SK-N-SH (cell line): Measurements from ENCODE around the gene ISCA1.

Source experiments
- CHD2 ChIP-seq: fragments of 150-350 bp; IDR thresholded peaks from 2 replicates; pipeline ENCODE4 v1.6.1; 2018; ENCODE audit warnings: low read length; ENCODE audit not compliant: partially characterized antibody
- CTCF ChIP-seq: fragments of 200-600 bp; sonication (generic); IDR thresholded peaks from 2 replicates; pipeline ENCODE4 v1.6.1; 2017; ENCODE audit warnings: antibody characterized with exemption, mild to moderate bottlenecking, moderate library complexity
- FOXM1 ChIP-seq: IDR thresholded peaks from 2 replicates; pipeline ENCODE4 v1.4.0; 2012; ENCODE audit warnings: low read depth, mild to moderate bottlenecking
- NFIC ChIP-seq: IDR thresholded peaks from 2 replicates; pipeline ENCODE4 v1.4.0; 2012; ENCODE audit warnings: borderline replicate concordance
- RAD21 ChIP-seq: IDR thresholded peaks from 2 replicates; pipeline ENCODE4 v1.6.1; 2012; ENCODE audit warnings: mild to moderate bottlenecking, low read length
- SIN3A ChIP-seq: IDR thresholded peaks from 2 replicates; pipeline ENCODE4 v1.6.1; 2012; ENCODE audit warnings: low read depth, mild to moderate bottlenecking, low read length, moderate library complexity, borderline replicate concordance
- SMC3 ChIP-seq: IDR thresholded peaks from 2 replicates; pipeline ENCODE4 v1.6.1; 2012; ENCODE audit warnings: low read depth, low read length, improper control_type of control experiment
- TAF1 ChIP-seq: IDR thresholded peaks from 2 replicates; pipeline ENCODE4 v1.6.1; 2012; ENCODE audit warnings: low read depth, mild to moderate bottlenecking, low read length, moderate library complexity, borderline replicate concordance
- TCF12 ChIP-seq: IDR thresholded peaks from 2 replicates; pipeline ENCODE4 v1.4.0; 2012
- TEAD4 ChIP-seq: IDR thresholded peaks from 2 replicates; pipeline ENCODE4 v1.4.0; 2012; ENCODE audit warnings: mild to moderate bottlenecking, borderline replicate concordance; ENCODE audit not compliant: insufficient read depth
- USF1 ChIP-seq: IDR thresholded peaks from 2 replicates; pipeline ENCODE4 v1.4.0; 2012; ENCODE audit warnings: low read depth, borderline replicate concordance
- YY1 ChIP-seq: IDR thresholded peaks from 2 replicates; pipeline ENCODE4 v1.4.0; 2012; ENCODE audit warnings: low read depth, mild to moderate bottlenecking

GRCh38 chr9:86230858-86231257 lies 51.5 kb downstream of the ISCA1 start:
- TF ChIP-seq CHD2 (no peak), YY1 (no peak), CTCF (no peak), TCF12 (no peak), SIN3A (no peak), TEAD4 (no peak), RAD21 (no peak), NFIC (no peak), USF1 (no peak), FOXM1 (no peak), SMC3 (no peak), TAF1 (no peak)
